GM12878 (cell line): Measurements from ENCODE around the gene TSSK3. TPM values are rescaled to one million over a fixed set of nuclear protein-coding genes. Genes with fewer than 3 reads are reported as not detected.

Source experiments
- BACH1 ChIP-seq: fragments of 450-650 bp; IDR thresholded peaks from 2 replicates; pipeline ENCODE4 v1.6.1; 2017; ENCODE audit warnings: mild to moderate bottlenecking, borderline replicate concordance
- BHLHE40 ChIP-seq, 2 experiments: fragments of 450-650 bp in 1 of 2; IDR thresholded peaks; 2 replicates each; pipeline ENCODE4 v1.6.1; 2011 to 2017; ENCODE audit warnings: low read depth in 2 of 2, borderline replicate concordance in 1 of 2, improper control_type of control experiment in 1 of 2, low read length in 1 of 2, mild to moderate bottlenecking in 1 of 2
- GATAD2B ChIP-seq: fragments of 450-650 bp; conservative IDR thresholded peaks from 2 replicates; pipeline ENCODE4 v1.6.1; 2017; ENCODE audit warnings: low read depth, mild to moderate bottlenecking, moderate library complexity
- HDGF ChIP-seq: fragments of 450-650 bp; IDR thresholded peaks from 2 replicates; pipeline ENCODE4 v1.6.1; 2016; ENCODE audit warnings: antibody characterized with exemption
- KLF5 ChIP-seq: fragments of 450-650 bp; IDR thresholded peaks from 2 replicates; pipeline ENCODE4 v1.6.1; 2014; ENCODE audit warnings: mild to moderate bottlenecking; ENCODE audit not compliant: partially characterized antibody
- MEF2B ChIP-seq: fragments of 450-650 bp; IDR thresholded peaks from 2 replicates; pipeline ENCODE4 v1.6.1; 2018; ENCODE audit warnings: mild to moderate bottlenecking, moderate library complexity; ENCODE audit not compliant: partially characterized antibody, poor library complexity, severe bottlenecking
- NKRF ChIP-seq: fragments of 450-650 bp; conservative IDR thresholded peaks from 2 replicates; pipeline ENCODE4 v1.6.1; 2017; ENCODE audit warnings: mild to moderate bottlenecking, moderate library complexity
- POLR2AphosphoS2 ChIP-seq: IDR thresholded peaks from 2 replicates; pipeline ENCODE4 v1.6.1; 2011; ENCODE audit warnings: low read depth, mild to moderate bottlenecking, low read length, improper control_type of control experiment, moderate library complexity
- POLR2AphosphoS5 ChIP-seq: IDR thresholded peaks from 2 replicates; pipeline ENCODE4 v1.6.1; 2011; ENCODE audit warnings: mild to moderate bottlenecking, low read length, inconsistent platforms
- RAD21 ChIP-seq: IDR thresholded peaks from 2 replicates; pipeline ENCODE4 v1.6.1; 2011; ENCODE audit warnings: mild to moderate bottlenecking, low read depth, low read length, moderate library complexity; ENCODE audit not compliant: insufficient read depth
- SIN3A ChIP-seq: IDR thresholded peaks from 2 replicates; pipeline ENCODE4 v1.6.1; 2012; ENCODE audit warnings: low read depth, low read length, improper control_type of control experiment
- SIX5 ChIP-seq: IDR thresholded peaks from 2 replicates; pipeline ENCODE4 v1.6.1; 2011; ENCODE audit warnings: mild to moderate bottlenecking, low read depth, low read length, moderate library complexity; ENCODE audit not compliant: severe bottlenecking
- SMARCA5 ChIP-seq: fragments of 450-650 bp; IDR thresholded peaks from 2 replicates; pipeline ENCODE4 v1.6.1; 2017; ENCODE audit warnings: mild to moderate bottlenecking
- SMC3 ChIP-seq: IDR thresholded peaks from 2 replicates; pipeline ENCODE4 v1.6.1; 2011; ENCODE audit warnings: low read length, improper control_type of control experiment, borderline replicate concordance
- SUPT20H ChIP-seq: IDR thresholded peaks from 2 replicates; pipeline ENCODE4 v1.6.1; 2011; ENCODE audit warnings: low read depth, mild to moderate bottlenecking, low read length, moderate library complexity, borderline replicate concordance; ENCODE audit not compliant: control insufficient read depth
- TCF7 ChIP-seq: IDR thresholded peaks from 2 replicates; pipeline ENCODE4 v1.6.1; 2014; ENCODE audit warnings: antibody characterized with exemption, borderline replicate concordance
- ZNF687 ChIP-seq: fragments of 450-650 bp; IDR thresholded peaks from 2 replicates; pipeline ENCODE4 v1.6.1; 2017; ENCODE audit warnings: mild to moderate bottlenecking, moderate library complexity
- polyA plus RNA-seq, 11 experiments: library from polyadenylated mRNA; depleted of rRNA in 4 of 11; unstranded in 6 of 11; stranded (reverse) in 5 of 11; fragments of >200 nt; fragmentation: Nextera tagmentation in 4 of 11; fragmentation: Illumina TruSeq in 1 of 11; extraction: Ambion mirVana in 4 of 11; extraction: Trizol in 1 of 11; gene quantifications; 1 replicate in 1 of 11; 2 replicates in 10 of 11; pipeline versions ENCODE4 v1.2.1 to v1.2.3, GENCODE V29; 2011 to 2016; ENCODE audit warnings: inconsistent platforms in 2 of 11, missing spikeins in 2 of 11, low read depth in 1 of 11
- total RNA-seq, 4 experiments: library from RNA; depleted of rRNA in 3 of 4; stranded (reverse); fragments of >200 nt in 3 of 4; fragmentation: Illumina TruSeq in 1 of 4; extraction: Trizol in 1 of 4; gene quantifications; 2 replicates each; pipeline versions ENCODE4 v1.2.1 to v1.2.3, GENCODE V29; 2013 to 2021
- TF ChIP-seq, protein P1 (sequence below): IDR thresholded peaks from 2 replicates; pipeline ENCODE4 v1.6.1; 2011; ENCODE audit warnings: borderline replicate concordance, low read depth, mild to moderate bottlenecking, moderate library complexity, low read length; ENCODE audit not compliant: insufficient read depth, poor library complexity, severe bottlenecking

The TSSK3 gene
- total and polyA plus RNA-seq, 10 of the 15 experiments (the other 5 are each of a cell fraction or from before 2014, with no cell fraction given): 0.42 to 0.82 (median 0.60) TPM

DNA sequence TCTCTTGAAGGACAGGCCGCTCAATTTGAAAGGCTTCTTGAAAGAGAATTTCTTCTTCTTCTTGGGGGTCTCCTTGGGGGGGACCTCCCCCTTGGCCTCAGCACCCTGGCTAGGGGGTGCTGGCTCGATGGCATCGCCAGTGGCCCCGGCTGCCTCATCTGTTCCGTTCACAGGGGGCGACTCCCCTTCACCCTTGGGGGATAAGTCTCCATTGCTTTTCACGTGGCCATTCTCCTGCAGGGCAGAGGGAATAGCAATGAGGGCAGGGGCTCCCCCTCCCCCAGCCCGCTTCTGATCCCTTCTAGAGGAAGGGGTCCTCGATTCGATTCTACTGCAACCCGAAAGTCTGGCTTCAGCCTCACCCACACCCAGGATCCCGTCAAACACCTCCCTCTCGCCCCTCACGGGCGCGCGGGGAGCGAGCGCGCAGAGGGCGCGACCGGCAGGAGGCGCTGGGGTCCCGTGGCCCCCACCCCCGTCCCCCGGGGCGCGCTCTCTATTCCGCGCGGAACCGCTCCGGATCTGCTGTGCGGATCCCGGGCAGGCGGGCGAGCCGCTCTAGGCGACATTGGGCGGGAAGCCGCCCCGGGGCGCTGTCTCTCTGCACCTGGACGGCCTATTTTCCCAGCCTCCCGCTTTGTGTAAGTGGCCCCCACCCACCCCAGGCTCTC lies 27.3 kb upstream of the TSSK3 start (continued):
- TF ChIP-seq, protein P1, sequence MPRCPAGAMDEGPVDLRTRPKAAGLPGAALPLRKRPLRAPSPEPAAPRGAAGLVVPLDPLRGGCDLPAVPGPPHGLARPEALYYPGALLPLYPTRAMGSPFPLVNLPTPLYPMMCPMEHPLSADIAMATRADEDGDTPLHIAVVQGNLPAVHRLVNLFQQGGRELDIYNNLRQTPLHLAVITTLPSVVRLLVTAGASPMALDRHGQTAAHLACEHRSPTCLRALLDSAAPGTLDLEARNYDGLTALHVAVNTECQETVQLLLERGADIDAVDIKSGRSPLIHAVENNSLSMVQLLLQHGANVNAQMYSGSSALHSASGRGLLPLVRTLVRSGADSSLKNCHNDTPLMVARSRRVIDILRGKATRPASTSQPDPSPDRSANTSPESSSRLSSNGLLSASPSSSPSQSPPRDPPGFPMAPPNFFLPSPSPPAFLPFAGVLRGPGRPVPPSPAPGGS: peak; percentile 10
- TF ChIP-seq BACH1 (peak; percentile 87), KLF5 (no peak), MEF2B (peak; percentile 53), SIN3A (no peak), TCF7 (no peak), BHLHE40 (IDR thresholded peaks at IDR 0.05; ENCODE audit: borderline replicate concordance in 1 of 2, low read depth in 2 of 2, low read length in 1 of 2) (peak; percentile 50 to 74; a peak in 3 of 4 replicates), POLR2AphosphoS2 (peak; percentile 13; the same call in 1 of the 2 replicates), RAD21 (peak; percentile 60), GATAD2B (peak; percentile 55; the same call in 1 of the 2 replicates), NKRF (no peak; the same call in 1 of the 2 replicates), HDGF (0 out of 2 replicates have a peak, but pooled peaks have one; percentile 10), POLR2AphosphoS5 (no peak), SUPT20H (no peak), ZNF687 (no peak), SMARCA5 (peak; percentile 97), SMC3 (peak; percentile 62), SIX5 (no peak)
